GM21528 (cell line): ENCODE measurements around the gene OR2T29.
A peak's percentile ranks its signal among the peaks of the same experiment; 100 is the strongest.
"Not testable (repeated sequence)": the region's sequence is repeated elsewhere in the genome, so short reads cannot be mapped to it uniquely, and the experiment has no call there.

Experiments
- ATAC-seq: cut with Tn5 transposase; IDR thresholded peaks from one replicate; pipeline ENCODE4 v1.9.1; 2021; ENCODE audit warnings: mild to moderate bottlenecking, moderate library complexity; ENCODE audit not compliant: unreplicated experiment, low FRiP score

Gene OR2T29, protein sequence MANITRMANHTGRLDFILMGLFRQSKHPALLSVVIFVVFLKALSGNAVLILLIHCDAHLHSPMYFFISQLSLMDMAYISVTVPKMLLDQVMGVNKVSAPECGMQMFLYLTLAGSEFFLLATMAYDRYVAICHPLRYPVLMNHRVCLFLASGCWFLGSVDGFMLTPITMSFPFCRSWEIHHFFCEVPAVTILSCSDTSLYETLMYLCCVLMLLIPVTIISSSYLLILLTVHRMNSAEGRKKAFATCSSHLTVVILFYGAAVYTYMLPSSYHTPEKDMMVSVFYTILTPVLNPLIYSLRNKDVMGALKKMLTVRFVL

DNA sequence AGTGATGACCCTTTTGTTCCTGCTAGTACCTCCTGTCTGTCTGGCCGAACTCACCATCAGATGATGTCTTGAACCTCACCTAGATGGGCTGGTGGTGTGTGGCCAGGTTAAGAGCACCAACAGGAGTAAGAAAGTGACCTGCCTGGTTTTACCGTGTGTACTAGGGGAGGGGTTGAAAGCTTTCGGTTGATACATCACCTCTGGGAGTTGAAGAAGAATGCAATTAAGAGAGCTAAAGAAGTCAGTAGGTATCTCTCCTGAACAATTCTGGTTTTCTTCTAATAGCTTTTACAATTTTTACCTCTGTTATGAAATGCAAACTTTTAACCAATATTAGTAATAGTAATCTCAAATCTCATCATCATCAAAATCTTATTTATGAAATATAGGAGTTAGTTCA is at the start of gene OR2T29:
Gene OR2T29 (minus strand): TSS at position 101 of the 400 bp plus-strand sequence. CDS start 3,281 bp downstream, outside the sequence.
- ATAC-seq: not testable (repeated sequence)

DNA sequence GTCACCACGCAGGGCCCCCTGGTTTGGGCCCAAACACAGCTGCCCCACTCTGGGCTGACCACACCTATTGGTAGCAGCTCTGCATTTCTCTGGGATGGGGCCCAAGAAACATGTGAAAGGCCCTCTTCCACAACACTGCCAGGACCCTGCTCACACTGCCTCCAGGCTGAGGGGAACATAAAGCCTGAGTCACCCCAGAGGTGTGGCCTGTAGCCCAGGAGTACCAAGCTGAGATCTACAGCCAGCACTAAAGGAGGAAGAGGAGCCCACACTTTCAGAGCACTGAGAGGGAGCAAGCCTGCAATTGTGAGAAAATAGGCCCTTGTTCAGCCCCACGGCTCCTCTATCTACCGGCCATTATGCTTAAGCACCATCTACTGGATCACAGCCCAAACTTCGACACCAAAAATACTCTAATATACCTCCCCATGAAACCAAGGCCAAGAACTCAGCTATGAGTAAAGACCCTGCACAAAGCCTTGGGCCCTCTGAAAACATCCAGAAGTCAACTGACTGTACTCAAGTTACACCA is 49.4 kb upstream of the OR2T29 start:
- ATAC-seq: no peak

DNA sequence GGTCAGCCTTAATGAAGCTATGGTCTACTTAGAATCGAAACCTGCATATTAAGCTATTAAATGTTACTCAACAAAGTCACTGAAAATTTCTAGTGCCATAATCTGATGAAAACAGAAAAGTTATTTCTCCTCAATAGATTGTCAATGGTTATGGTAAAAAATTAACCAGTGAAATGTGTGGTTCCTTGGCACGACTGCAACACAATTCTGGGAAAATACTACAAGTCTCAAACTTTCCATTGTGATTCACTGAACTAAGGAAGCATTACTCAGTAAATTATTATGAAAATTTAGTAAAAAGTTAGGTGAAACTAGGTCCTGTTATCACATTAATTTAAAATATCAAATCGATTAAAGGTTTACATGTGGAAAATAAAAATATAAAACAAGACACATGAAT is 47.7 kb upstream of the OR2T29 start:
- no peak for ATAC-seq

DNA sequence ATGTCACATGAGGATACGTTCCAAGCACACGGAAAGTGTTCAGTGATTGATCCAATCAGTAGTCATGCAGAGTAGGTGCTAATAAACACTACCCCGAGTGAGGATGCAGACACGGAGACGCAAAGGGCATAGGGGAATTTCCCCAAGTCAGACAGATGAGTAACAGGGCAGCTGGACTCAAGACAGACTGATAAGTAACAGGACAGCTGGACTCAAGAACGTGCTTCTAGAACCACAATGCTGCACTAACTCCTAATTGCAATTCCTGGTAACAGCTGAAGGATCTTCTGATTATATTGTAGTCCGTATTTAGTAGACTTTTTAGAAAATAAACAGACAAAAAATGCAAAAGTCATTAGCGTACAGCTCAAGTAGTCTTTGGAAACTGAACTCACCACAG is 36.8 kb upstream of the OR2T29 start:
- no peak for ATAC-seq

DNA sequence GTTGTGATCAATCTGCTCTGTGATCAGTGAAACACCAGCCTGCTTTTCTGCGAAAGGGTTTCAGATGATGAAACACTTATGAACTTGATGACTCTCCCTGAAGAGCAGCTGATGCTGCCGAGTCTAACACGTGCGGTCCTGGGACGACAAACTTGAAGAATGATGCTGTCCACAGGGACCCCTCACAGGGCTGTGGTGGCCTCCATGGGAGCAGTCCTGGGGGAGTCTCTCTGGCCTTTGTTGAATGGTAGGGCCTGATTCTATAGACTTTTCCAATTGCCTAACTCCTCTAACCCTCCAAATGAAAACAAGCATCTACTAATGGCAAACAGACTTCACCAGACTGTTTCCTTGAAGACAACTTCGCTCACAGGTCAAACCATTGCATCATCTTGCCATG is 35.0 kb upstream of the OR2T29 start, which contains the start of gene OR2T10:
Gene OR2T10 (minus strand): TSS at position 112 of the 400 bp plus-strand sequence. CDS start 3,932 bp downstream, outside the sequence.
- no peak for ATAC-seq

DNA sequence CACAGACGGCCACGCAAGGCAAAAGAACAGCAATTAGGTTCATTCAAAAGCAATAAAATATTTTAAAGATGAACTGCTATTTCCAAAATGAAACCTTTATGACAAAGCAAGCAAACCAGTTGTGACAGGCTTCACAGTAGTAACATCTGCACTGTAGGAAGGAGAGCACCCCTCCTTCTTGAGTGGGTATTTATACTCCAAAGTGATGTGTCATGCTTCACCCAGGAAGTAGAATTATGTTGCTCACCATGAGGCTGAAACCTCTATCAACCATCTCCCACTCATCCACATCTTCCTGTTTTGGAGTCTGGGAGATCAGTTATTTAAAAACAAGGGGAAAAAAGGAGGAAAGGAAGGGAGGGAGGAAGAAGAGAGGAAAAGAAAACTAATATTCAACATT is 34.0 kb upstream of the OR2T29 start:
- ATAC-seq: no peak

DNA sequence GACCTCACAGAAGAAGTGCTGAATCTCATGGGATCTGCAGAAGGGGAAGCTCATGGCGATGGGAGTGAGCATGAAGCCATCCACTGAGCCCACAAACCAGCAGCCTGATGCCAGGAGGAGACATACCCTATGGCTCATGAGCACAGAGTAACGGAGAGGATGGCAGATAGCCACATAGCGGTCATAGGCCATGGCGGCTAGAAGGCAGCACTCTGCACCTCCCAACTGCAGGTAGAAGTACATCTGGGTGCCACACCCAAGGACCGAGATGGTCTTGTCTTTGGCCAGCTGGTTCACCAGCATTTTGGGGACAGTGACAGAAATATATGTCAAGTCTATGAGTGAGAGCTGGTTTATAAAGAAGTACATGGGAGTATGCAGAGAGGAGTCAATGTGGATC is 30.7 kb upstream of the OR2T29 start:
- no peak for ATAC-seq

DNA sequence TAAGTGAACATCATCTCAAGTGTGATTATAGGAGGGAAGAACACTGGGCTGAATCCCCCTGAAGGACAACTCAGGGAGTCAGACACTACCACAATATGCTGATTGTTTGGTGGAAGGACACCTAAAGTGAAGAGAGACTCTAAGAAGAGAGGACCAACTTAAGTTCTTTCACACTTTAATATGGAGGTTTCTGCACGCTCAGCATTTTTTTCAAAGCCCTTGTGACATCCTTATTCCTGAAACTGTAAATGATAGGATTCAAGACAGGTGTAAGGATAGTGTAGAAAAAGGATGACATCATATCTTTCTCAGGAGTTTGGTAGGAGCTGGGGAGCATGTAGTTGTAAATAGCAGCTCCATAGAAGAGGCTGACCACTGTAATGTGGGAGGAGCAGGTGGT is 30.1 kb upstream of the OR2T29 start:
- no peak for ATAC-seq

DNA sequence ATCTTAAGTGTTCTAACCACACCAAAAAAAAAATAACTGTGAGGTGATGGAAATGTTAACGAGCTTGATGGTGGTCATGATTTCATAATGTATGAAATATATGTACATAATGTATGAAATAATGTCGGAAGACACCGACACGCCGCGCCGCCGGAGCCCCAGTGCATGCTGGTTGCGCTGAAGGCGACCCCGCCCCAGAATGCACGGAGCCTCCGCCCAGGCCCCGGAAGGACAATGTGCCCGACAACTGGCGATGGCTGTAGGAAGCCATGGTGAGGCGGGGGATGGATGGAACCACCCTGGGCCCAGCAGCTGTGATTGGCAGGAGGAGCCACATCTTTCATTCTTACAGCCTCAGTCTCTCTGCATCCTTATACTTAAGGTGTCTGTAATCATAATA is 27.5 kb upstream of the OR2T29 start:
- ATAC-seq: no peak

DNA sequence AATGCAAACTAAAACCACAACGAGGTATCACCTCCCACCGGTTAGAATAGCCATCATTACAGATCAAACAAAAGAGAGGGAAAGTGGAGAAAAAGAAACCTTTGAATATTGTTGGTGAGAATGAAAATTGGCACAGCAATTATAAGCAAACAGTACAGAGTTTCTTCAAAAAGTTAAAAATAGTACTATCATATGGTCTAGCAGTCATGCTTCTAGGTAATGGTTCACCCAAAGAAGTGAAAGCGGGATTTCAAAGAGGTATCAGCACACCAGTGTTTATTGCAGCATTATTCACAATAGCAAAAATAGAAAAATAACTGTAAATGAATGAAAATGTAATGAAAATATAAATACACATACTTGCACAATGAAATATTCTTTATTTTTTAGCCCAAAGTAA is 26.8 kb upstream of the OR2T29 start:
- no peak for ATAC-seq

DNA sequence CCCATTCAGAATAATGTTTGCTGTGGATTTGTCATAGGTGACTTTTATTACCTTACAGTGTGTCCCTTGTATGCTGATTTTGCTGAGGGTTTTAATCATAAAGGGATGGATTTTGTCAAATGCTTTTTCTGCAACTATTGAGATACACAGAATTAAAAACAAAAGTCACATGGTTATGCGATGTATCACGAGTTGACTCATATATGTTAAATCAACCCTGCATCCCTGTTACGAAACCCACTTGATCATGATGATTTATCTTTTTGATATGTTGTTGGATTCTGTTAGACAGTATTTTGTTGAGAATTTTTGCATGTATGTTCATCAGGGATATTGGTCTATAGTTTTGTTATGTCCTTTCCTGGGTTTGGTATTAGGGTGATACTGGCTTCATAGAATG is 22.7 kb upstream of the OR2T29 start:
- ATAC-seq: no peak

DNA sequence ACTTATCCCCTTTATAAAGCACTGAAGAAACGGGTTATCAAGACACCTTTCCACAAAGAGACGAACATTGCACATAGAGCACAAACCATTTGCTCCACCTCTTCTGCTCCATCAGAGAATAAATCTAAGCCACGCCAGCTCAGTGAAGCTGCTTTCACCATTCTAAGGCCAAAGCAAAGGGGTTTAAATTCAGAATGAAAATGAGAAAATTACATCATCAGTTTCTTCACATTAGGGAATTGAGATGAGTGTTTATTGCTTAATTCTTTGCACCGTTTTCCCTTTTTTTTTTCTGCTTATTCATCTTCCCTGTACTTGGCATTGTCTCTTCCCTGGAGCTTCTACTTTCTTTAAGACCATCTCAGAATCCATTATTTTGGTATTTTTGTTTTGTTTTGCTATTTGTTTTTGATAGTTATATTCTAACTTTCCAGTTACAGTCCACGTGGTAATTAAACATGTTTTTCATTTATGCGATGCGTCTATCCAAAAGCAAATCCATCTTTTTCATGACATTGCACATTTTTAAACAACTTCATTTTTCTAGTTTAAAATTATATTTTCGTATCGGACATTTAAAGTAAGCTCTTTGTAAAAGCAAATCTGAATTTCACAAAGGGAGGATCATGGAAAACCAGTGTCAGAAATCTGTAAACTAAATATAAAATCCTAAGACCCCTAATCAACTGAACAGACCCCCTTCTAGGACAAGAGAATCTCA is 13.8 kb upstream of the OR2T29 start:
- no peak for ATAC-seq

DNA sequence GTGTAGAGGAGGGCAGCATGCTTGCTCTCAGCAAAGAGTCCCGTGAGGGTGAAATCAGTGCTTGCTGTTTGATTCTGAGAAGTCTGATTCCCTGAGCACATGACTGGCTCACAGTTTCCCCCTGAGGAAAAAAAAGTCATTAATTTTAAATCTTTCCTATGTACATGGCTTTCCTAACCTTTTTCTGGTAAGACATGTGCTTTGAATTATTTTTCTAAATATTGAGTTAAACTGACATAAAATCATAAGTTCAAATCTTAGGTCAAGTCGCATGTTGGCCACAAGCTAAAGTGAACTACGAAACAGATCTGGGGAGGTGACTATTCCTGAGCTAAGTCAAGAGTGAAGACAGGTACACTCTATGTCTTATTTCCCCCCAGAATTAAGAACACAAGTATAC is 12.1 kb upstream of the OR2T29 start, which contains the start of gene OR2T34:
Gene OR2T34 (minus strand): TSS at position 101 of the 400 bp plus-strand sequence. CDS start 0 bp downstream, at position 101.
- ATAC-seq: not testable (repeated sequence)

DNA sequence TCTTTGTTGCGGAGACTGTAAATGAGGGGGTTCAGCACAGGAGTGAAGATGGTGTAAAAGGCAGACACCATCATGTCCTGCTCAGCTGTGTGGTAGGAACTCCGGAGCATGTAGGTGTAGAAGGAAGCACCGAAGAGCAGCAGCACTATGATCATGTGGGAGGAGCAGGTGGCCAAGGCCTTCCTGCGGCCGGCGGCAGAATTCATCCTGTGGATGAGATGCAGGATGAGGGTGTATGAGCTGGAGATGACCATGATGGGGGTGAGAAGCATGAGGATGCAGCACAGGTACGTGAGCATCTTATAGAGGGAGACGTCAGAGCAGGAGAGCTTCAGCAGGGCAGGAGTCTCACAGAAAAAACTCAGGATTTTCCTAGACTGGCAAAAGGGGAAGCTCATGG is 11.3 kb upstream of the OR2T29 start:
- not testable (repeated sequence) for ATAC-seq

DNA sequence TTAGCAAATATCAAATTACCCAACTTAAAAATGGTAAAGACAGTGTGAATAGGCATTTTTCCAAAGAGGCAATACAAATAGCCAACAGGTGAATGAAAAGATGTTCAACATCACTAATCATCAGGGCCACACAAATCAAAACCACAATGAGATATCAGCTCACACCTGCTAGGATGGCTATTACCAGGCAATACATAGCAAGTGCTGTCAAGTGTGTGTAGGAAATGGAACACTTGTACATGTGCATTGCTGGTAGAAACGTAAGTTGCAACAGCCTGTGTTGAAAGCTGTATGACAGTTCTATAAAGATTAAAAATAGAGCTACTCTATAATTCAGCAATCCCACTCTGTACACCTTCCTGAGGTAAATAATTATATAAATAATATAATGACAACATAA is 9.5 kb upstream of the OR2T29 start:
- ATAC-seq: peak; percentile 100

DNA sequence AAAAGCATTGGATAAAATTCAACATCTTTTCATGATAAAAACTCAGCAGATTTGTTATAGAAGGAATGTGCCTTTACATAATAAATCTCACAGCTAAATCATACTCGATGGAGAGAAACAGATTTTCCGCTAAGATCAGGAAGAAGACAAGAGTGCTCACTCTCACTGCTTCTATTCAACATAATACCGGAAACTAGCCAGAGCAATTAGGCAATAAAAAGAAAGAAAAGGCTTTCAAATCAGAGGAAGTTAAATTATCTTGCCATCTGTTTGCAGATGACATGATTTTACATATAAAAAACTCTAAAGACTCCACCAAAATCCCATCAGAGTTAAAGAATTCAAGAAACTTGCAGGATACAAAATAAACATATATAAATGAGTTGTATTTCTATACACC is 8.2 kb upstream of the OR2T29 start:
- not testable (repeated sequence) for ATAC-seq

DNA sequence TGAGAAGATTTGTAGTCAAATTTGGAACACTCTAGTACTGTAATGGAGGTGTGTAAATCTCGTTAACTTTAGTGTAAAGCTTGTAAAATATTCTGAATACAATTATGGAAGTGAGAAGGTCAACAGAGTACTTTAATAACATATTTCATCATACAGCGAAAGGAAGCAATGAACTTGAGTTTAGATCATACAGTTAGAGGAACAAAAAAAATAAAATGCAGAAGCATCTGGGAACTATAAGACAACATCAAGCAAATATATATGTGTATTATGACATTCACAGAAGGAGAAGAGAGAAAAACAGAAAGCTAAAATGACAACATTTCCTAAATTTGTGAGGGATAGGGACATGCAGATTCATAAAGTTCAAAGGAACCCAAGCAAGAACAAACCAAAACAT is 6.5 kb upstream of the OR2T29 start:
- not testable (repeated sequence) for ATAC-seq

DNA sequence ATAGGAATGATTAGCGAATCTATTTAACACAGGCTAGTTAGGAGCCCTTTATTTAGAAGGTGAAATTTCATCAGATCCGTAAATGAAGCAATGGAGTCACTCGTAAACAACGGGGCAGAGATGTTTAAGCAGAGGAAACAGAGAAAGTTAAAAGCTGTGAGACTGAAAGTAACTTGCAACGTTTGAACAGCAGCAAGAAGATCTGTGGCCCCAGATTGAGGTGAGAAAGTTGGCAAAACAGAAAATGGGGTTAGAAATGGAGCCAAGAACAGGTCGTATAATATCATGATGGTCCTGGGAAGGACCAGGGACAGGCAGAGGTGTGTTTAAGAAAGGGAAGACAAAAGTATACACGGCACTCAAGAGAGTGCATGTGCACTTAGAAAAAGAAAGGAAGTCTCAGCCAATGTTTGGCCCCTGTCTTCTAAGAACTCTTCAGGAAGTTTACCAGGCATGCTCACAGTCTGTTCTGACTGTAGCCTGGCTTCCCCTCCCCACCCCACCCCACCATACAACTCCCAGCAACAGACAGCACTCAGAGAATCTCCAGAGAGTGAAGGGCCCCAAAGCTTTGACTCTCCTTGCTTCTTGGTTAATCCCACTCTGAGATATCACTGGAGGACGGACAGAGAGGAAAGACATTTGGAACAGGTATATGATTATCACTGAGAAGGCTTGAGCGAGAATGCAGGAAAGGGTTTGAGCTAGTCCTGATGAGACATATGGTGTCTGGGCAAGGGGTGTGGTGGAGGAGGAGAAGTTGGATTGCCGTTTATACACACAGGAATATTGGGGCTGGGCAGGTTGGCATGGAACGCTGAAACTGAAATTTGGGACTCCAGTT is 3.2 kb upstream of the OR2T29 start:
- peak; percentile 80 for ATAC-seq

DNA sequence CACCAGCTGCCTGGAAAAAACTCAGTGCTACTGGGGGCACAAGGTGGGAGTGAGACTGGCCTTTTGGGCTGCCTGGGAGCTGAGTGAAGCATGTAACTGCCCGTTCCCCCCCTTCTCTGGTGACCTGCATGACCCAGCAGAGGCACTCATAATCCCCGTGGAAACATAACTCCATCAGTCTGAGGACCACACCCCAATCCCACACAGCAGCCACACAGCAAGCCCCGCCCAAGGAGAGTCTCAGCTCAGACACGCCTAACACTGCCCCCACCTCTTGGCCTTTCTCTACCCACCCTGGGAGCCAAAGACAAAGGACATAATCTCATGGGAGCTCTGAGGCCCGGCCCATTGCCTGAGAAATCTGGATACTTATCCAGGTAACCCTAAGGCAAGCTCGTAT is 11.5 kb downstream of the OR2T29 start:
- ATAC-seq: not testable (repeated sequence)

DNA sequence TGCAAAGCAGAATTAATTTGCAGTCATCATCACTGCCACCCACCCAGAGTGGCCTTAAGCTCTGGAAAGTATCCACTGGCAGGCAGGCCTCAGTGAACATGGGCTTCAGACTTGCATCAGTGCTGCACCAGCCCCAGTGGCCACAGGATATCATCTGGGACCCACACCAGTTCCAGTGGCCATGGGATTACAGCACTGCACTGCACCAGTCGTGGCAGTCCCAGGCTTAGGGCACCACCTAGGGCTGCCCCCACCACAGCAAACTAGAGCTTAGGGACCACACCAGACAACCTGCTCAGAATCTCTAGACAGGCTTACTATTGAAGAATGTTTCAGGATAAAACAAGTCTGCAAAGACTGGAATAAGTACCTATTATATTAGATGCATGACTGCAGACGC is 15.2 kb downstream of the OR2T29 start:
- not testable (repeated sequence) for ATAC-seq

DNA sequence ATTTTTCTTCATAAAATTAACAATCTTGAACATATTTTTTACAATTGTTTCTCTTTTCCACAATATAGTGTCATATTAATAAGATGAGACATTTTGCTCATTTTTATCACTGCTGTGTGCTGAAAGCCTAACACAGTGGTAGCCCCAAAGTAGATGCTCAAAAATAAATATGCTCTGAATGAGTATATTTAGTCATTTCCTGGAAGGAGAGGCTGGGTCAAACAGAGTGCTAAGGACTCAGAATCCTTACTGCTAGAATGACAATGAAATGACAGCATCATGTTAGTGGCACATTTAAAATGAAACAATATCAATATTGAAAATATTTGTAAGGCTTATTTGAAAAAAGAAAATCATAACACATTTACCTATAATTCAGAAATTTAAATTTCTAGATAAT is 25.1 kb downstream of the OR2T29 start:
- ATAC-seq: not testable (repeated sequence)
